ENCODE data around the gene STK31.
A peak's percentile ranks its signal among the peaks of the same experiment; 100 is the strongest.
"Not testable (repeated sequence)": the region's sequence is repeated elsewhere in the genome, so short reads cannot be mapped to it uniquely, and the experiment has no call there.

Gene STK31, protein sequence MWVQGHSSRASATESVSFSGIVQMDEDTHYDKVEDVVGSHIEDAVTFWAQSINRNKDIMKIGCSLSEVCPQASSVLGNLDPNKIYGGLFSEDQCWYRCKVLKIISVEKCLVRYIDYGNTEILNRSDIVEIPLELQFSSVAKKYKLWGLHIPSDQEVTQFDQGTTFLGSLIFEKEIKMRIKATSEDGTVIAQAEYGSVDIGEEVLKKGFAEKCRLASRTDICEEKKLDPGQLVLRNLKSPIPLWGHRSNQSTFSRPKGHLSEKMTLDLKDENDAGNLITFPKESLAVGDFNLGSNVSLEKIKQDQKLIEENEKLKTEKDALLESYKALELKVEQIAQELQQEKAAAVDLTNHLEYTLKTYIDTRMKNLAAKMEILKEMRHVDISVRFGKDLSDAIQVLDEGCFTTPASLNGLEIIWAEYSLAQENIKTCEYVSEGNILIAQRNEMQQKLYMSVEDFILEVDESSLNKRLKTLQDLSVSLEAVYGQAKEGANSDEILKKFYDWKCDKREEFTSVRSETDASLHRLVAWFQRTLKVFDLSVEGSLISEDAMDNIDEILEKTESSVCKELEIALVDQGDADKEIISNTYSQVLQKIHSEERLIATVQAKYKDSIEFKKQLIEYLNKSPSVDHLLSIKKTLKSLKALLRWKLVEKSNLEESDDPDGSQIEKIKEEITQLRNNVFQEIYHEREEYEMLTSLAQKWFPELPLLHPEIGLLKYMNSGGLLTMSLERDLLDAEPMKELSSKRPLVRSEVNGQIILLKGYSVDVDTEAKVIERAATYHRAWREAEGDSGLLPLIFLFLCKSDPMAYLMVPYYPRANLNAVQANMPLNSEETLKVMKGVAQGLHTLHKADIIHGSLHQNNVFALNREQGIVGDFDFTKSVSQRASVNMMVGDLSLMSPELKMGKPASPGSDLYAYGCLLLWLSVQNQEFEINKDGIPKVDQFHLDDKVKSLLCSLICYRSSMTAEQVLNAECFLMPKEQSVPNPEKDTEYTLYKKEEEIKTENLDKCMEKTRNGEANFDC

DNA sequence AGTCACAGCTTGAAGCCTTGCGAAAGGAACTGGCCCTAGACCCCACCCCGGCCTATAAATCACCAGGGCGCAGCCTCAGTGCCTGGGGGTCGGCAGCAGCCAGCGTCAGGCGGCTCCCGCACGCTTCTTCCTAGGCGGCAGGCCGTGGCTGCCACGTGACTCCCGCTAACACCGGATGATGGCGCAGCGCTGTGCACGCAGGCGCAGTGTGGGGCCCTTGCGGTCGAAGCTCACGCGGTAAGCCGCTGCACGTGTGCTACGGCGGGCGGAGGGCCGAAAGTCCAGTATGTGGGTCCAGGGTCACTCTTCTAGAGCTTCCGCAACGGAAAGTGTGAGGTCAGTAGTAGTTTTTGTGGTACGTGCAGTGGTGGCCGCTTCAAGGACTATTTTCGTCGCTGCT, at the start of gene STK31:
Gene STK31, plus strand, starts transcription at position 220 of the 400 bp plus-strand sequence. Its CDS starts 67 bp downstream, at position 287.
- DNase-seq (ENCODE audit: low read depth in 3 of 3, low spot score in 1 of 3), result no peak

DNA sequence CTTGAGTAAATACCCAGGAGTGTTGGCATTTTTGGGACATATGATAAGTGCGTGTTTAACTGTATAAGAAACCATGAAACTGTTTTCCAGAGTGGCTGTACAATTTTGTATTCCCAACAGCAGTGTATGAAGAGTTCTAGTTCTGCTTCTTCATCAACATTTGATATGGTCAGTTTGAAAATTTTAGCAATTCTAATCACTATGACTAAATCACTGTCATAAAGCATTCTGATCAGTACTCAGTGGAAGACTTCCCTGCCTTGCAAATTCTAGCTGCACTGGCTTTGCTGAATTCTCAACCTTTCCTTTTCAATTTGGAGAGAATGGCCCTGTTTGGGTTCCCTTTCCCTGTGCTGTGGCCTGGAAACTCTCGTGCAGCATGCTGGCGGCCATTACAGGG, 48.6 kb upstream of the STK31 start:
- DNase-seq (ENCODE audit: low read depth in 3 of 3, low spot score in 1 of 3), result no peak

DNA sequence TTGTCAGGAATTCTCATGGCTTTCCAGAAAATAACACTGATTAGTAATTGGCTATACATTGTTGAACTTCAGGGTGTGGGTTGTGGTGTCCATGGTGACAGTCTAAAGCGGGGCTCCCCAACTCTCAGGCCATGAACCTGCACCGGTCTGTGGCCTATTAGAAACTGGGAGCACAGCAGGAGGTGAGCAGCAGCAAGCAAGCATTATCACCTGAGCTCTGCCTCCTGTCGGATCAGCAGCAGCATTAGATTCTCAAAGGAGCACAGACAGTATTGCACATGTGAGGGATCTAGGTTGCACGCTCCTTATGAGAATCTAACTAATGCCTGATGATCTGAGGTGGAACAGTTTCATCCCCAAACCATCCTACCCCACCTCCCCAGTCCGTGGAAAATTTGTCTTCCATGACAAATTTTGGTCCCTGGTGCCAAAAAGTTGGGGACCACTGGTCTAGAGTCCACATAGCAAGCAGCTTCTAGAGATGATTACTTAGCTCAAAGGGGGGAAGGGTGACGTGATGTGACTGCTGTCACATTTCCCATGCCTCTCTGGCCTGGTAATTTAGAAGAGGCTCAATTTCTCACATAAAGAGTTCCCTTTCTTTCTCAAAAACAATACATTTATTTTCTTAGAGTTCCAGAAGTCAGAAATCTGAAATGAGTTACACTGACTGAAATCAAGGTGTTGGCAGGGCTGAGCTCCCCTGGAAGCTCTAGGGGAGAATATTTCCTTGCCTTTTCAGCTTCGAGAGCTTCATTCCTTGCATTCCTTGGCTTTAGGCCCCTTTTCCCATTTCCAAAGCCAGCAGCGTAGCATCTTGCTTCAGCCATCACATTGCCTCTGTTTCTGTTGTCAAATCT, 47.7 kb upstream of the STK31 start:
- DNase-seq (ENCODE audit: low read depth in 3 of 3, low spot score in 1 of 3), result no peak

DNA sequence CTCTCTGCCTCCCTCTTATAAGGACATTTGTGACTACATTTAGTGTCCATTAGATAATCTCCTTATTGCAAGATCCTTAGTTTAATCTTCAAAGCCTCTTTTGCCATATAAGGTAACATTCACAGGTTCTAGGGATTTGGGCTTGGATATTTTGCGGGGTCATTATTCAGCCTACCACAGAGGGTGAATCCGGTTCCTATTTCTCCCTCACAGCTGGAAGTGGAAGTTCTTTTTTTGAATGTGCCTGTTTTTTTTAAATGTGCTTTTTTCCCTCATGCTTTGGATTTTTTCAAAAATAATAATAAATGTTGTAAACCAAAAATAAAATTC, 47.1 kb upstream of the STK31 start:
- DNase-seq (ENCODE audit: low read depth in 3 of 3, low spot score in 1 of 3), result no peak

DNA sequence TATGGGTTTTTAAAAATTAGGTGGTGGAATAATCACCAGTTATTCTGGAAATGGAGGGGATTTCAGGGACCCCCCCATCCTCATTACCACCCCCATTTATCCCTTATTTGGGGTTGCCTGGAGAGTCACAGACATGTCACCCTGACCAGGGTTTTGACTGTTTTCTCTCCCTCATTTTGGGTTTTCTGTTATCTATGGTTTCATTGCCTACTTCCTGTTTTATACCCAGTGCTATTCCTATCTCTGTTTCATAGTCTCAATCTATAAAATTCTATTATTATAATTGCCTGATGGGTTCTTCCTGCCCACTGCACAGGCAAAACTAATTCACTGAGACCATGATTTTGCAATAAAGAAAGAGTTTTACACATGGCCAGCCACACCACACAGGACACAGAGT, 45.9 kb upstream of the STK31 start:
- no peak for DNase-seq (ENCODE audit: low read depth in 3 of 3, low spot score in 1 of 3)

DNA sequence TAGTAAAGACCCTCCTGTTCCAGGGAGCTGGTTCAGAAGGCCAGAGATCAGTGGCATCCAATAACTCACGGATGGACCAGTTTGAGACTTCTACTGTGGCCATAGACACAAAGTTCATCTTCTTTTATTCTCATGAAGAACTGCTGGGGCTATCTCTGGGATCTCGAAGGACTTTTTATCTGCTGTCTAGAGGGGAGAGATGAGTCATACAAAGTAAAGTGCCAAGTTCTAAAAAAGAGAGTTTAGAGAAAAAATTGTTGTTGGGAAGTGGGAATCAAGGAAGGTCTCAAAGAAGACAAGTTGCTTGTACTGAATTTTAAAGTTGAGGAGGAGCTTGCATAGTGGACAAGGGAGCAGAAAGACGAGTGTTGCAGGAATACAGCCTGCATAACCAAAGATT, 38.0 kb upstream of the STK31 start:
- DNase-seq (ENCODE audit: low read depth in 3 of 3, low spot score in 1 of 3), result no peak

DNA sequence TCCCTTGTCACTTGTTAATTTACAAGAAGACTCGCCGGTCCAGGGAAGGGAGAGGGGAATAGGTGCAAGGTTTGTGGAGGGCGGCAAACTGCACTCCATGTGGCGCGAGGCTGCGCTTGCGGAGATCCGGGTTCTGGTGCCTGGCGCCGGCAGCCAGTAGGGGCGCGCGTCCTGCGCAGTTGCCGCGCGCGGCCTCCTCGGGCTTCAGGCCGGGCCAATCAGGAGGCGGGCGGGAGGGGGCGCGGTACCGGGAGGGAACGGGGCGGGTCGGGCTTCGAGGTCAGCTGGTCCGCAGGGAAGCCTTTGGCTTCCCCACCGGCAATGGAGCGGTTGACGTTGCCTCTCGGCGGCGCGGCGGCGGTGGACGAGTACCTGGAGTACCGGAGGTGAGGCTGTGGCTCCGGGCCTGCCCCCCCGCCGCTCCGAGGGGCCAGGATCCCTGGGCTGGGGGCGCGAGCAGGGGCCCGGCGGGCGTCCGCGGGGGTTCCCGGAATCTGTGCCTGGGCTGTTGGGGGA, 30.1 kb upstream of the STK31 start, which contains the start of gene FAM221A:
Gene FAM221A, plus strand, starts transcription at position 302 of the 516 bp plus-strand sequence. Its CDS starts 20 bp downstream, at position 322.
- DNase-seq (ENCODE audit: low read depth in 3 of 3, low spot score in 1 of 3), result peak; percentile 40 to 72 (median 52)

DNA sequence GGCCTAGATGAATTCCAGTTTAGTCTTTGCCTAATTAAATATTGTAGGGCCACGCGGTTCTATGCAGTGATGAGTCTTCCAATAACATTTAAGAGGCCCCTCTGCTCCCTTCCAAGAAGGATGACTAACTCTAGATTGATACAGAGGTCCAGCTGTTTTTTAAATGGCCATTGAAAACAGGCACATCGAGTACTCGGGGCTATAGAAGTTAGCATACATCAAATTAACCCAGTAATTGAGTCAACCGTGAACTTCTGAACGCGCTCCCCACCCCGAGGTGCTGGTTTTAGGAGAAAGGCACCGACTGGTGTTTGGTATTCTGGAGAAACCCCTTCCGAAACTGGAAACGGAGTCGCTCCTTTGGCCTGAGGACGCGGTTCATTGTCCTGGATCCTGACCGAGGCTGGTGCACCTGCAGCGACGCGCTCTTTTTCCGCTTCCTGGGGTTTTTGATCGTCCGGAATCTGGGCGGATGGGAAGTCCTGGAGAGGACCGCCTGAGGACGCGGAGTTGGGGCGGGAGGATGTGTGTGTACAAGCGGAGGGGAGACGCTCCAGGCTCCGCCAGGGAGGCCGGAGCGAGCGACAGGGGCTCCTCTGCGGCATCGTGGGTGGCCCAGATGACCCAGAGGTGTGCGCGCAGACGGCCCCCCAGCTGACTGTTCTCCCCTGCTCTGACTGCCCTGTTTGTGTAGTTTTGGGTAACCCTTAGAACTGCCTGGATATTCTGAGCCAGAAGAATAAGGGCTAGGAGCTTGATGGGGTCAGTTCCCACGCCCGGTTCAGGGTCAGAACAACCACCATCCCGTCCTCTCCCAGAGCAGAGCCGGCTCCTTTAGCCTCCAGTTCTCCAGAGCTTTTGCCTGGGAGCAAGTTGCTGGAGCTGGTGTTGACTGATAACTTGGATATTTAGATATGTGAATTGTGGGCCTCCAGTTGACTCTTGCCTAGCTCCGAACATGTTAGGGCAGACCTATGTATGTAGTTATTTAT, 29.3 kb upstream of the STK31 start:
- peak in 1 of 3 donors; percentile 19 for DNase-seq (ENCODE audit: low read depth in 3 of 3, low spot score in 1 of 3)

DNA sequence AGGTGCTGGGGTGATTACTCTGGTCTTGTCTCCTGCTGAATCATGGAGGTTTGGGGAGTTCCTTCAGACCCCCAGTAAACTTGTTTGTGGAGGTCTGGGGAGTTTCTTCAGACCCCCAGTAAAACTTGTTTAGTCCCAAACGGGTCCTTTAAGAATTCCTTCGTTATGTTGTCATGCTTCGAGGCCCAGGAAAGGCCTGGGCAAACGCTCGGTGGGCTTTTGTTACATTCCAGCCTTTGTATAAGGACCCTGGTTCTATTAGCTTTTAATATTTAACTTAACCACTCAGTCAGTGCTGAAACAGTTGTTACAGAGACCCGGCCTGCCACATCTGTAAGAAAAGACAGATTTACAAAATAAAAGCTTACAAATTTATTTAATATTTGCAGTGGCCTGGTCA, 26.0 kb upstream of the STK31 start:
- DNase-seq (ENCODE audit: low read depth in 3 of 3, low spot score in 1 of 3), result not testable (repeated sequence)

DNA sequence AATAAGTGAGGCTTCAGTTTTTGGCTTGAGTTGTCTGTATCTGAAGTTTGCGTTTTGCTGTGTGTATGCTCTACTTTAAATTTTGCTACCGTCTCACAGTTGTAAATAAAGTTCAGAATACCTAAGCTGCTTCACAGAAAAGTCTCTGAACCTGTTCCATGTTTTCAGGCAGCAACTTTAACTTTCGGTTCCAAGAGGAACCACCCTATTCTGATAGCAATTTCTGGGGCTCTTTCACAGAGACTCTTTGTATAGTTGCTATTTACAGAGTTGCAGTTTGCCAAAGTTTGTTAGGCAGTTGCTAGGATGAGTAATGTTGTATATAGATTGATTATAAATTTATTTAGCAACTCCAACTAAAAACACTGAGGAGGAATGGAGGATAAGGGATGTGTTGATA, 24.3 kb upstream of the STK31 start:
- DNase-seq (ENCODE audit: low read depth in 3 of 3, low spot score in 1 of 3), result no peak

DNA sequence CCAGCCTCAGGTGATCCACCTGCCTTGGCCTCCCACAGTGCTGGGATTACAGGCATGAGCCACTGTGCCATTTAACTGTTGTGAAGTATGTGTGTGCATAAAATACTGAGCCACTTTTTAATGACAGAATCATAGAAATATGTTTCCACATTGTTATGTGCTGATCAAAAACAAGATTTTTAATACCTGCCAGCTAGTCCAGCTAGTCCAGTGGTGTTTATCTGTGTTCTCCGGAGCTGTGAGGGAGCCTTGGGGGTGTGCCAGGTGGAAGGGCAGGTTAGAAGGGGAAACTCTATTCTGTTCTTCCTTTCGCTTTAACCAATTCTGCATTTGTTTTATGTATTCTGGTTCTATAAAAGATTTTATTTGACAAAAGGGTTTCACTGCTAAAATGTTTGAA, 23.0 kb upstream of the STK31 start:
- no peak for DNase-seq (ENCODE audit: low read depth in 3 of 3, low spot score in 1 of 3)

DNA sequence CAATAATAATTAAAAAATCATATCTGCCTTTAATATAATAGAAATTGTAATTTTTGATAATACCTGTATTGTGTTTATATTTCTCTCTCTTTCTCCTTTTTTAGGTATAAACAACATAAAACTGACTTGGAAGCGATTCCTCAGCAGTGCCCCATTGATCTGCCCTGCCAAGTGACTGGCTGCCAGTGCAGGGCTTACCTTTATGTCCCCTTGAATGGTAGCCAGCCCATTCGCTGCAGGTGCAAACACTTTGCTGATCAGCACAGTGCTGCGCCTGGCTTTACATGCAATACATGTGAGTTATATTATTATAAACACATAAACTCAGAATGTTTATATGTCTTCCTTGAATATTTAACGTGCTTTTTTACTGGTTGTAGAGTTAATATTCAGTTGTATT, 20.9 kb upstream of the STK31 start:
- no peak for DNase-seq (ENCODE audit: low read depth in 3 of 3, low spot score in 1 of 3)

DNA sequence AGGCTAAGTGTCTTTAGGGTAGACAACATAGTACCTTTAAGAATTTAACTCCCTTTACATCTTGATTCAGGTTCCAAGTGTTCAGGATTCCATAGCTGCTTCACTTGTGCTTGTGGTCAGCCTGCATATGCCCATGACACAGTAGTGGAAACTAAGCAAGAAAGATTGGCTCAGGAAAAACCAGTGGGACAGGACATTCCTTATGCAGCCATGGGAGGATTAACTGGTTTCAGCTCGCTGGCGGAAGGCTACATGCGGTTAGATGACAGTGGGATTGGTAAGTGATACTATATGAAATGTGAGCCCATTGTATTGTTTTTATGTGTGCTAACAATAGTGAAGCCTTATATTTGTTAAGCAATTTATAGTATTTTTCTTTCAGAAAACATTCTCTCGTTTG, 18.7 kb upstream of the STK31 start:
- no peak for DNase-seq (ENCODE audit: low read depth in 3 of 3, low spot score in 1 of 3)

DNA sequence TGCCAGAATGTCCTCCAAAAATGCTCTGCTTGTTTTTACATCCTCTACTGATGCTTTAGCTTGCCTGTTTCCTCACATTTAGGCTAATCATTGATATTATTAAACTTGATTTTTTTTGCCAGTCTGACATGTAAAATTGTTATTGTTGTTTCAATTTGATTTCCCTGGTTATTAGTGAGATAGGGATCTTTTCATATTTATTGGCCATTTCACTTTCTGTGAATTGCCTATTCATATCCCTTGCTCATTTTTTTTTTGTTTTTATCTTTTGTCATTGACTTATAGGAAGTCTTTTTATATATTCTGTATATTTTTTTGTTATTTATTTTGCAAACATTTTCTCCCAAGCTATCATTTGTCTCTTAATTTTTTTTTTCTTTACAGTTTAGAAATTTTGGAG, 16.8 kb upstream of the STK31 start:
- DNase-seq (ENCODE audit: low read depth in 3 of 3, low spot score in 1 of 3), result no peak

DNA sequence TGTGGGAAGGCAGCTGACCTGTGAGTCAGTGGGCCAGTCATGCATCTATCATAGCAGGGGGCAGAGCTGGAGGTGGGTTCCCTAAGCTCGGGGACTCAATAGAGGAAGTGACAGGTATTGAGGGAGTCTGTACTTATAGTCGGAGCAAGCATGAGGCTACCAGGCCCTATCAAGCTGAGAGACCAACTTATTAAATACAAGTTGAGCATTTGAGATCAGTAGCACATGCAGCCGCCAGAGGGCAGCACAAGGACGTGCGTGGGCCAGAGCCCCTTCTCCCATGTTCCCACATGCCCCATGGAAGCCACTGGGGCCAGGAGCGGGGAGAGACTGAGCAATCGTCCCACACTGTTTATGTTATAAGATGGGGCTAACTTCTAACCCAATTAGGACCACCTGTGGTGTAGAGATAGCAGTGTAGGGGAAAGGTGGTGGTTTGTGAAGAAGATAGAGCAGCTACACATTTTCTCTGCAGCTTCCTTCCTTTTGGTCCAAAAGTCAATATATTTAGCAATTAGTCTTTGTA, 13.0 kb upstream of the STK31 start:
- peak in 2 of 3 donors; percentile 5 to 37 for DNase-seq (ENCODE audit: low read depth in 3 of 3, low spot score in 1 of 3)

DNA sequence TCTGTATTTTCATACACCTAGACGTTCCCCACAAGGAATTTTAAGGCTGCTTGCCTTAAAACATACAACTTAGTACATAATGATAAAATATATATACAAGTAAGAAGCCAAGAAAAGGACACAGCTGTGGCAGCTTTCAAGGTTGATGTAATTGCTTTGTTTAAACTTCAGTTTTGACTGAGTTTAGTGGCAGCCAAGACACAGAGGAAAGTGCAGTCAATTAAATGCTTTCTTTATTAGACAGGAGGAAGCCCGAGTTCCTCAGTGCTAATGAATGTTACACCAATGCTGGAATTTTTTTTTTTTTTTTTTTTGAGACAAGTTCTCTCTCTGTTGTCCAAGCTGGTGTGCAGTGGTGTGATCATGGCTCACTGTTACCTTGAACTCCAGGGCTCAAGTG, 11.2 kb upstream of the STK31 start:
- no peak for DNase-seq (ENCODE audit: low read depth in 3 of 3, low spot score in 1 of 3)

DNA sequence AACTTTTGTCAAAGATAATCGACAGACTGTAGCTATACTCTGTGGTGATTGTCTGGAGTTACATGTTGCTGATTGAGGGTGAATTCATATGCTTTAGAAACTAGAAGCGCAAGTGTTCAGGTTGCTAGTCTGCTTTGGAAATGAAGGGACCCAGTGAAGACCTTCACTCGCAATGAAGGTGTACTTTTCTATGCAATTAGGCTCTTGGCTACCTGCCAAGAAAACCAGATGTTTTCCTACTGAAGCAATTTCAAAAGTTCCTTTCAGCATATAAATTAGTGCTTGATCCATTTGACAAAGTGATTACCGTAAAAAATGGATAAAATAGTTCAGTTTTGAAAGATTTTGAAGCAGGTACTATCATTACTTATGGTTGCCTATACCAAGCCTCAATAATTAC, 10.0 kb upstream of the STK31 start:
- DNase-seq (ENCODE audit: low read depth in 3 of 3, low spot score in 1 of 3), result no peak

DNA sequence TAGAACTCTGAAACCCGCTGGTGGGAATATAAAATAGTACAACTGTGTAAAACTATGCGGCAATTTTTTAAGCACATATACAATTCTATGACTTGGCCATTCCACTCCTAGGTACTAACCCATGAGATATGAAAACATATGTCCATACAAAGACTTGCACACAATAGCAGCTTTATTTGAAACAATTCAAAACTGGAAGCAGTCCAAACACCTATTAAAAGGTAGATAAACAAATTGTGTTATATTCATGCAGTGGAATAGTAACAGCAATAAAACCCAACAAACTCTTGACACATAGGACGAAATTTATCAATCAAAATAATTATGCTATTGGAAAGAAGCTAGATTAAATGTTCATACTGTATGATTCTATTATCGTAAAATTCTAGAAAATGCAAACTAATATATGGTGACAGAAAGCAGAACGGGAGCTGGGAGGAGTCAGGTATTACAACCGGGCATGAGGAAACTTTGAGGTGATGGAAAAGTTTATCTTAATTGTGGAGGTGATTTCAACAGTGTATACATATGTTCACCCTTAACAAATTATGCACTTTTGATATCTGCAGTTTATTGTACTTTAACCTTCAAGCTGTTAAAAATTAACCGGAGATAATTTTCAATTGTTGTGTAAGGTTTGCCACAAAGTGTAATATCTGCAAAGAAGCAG, 803 bp upstream of the STK31 start:
- DNase-seq (ENCODE audit: low read depth in 3 of 3, low spot score in 1 of 3), result no peak

Data from stimulated activated CD4-positive, alpha-beta T cell treated with anti-CD3 and anti-CD28 coated beads, TNF-alpha, amount 100 ng/mL, for 1 hour (primary cell).